Activated T-cell treated with anti-CD3 and anti-CD28 coated beads for 1 hour (primary cell): ENCODE measurements around the gene PSMA8.
"Not testable (repeated sequence)": the region's sequence is repeated elsewhere in the genome, so short reads cannot be mapped to it uniquely, and the experiment has no call there.

Source experiments
- DNase-seq: peaks from one replicate; pipeline ENCODE4 v3.0.0-alpha.2; 2020; ENCODE audit warnings: low read depth

The PSMA8 gene

GRCh38 chr18:26176134-26176533 lies 42.5 kb downstream of the PSMA8 start:
- DNase-seq = no peak

DNA sequence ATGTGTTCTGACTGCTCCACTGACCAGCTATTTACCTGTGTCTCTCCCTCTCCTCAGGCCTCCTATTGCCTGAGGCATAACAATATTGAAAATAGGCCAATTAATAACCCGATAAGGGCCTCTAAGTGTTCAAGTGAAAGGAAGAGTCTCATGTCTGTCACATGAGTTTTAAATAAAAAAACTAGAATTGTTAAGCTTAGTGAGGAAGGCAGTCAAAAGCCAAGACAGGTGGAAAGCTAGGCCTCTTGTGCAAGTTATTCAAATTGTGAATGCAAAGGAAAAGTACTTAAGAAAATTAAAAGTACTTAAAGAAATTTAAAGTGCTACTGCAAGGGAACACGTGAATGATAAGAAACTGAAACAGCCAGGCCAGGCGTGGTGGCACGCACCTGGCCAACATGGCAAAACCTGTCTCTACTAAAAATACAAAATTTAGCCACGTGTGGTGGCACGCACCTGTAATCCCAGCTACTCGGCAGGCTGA lies 47.7 kb downstream of the PSMA8 start:
- DNase-seq = no peak

DNA sequence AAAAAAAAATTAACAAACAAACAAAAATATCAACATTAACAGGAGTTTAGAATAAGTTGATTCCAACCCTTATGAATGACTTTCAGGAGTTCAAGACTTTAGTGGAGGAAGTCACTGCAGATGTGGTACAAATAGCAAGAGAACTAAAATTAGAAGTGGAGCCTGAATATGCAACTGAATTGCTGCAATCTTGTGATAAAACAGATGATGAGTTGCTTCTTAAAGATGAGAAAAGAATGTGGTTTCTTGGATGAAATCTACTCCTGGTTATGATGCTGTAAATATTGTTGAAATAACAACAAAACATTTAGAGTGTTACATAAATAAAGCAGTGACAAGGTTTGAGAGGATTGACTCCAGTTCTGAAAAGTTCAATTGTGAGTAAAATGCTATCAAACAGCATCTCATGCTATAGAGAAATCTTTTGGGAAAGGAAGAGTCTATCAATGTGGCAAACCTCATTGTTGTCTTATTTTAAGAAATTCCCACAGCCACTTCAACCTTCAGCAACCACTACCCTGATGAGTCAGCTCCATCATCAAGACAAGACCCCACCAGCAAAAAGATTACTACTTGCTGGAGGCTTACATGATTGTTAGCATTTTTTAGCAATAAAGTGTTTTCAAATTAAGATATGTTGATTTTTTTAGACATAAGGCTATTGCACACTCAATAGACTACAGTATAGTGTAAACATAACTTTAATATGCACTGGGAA lies 49.9 kb downstream of the PSMA8 start:
- DNase-seq = no peak

GRCh38 chr18:26185267-26185666 lies 51.6 kb downstream of the PSMA8 start:
- no peak for DNase-seq

DNA sequence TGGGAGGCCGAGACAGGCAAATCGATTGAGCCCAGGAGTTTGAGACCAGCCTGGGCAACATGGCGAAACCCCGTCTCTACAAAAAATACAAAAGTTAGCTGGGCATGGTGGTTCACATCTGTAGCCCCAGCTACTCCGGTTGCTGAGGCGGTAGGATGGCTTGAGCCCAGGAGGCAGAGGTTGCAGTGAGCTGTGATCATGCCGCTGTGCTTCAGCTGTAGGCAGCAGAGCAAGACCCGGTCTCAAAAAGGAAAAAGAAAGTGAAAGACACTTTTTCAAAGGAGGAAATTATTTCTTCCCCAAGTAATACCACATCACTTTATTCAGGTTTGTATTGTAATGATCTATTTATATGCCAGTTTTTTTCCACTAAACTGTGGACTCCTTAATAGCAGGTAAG lies 56.8 kb downstream of the PSMA8 start:
- DNase-seq = peak; percentile 5

- no peak for DNase-seq
Observed at GRCh38 chr18:26192233-26192632, 58.6 kb downstream of the PSMA8 start.

GRCh38 chr18:26196605-26197004 lies 62.9 kb downstream of the PSMA8 start:
- DNase-seq = no peak

DNA sequence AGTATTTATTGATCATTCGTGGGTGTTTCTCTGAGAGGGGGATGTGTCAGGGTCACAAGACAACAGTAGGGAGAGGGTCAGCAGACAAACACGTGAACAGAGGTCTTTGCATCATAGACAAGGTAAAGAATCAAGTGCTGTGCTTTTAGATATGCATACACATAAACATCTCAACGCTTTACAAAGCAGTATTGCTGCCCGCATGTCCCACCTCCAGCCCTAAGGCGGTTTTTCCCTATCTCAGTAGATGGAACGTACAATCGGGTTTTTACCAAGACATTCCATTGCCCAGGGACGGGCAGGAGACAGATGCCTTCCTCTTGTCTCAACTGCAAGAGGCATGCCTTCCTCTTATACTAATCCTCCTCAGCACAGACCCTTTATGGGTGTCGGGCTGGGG lies 68.3 kb downstream of the PSMA8 start:
- not testable (repeated sequence) for DNase-seq

DNA sequence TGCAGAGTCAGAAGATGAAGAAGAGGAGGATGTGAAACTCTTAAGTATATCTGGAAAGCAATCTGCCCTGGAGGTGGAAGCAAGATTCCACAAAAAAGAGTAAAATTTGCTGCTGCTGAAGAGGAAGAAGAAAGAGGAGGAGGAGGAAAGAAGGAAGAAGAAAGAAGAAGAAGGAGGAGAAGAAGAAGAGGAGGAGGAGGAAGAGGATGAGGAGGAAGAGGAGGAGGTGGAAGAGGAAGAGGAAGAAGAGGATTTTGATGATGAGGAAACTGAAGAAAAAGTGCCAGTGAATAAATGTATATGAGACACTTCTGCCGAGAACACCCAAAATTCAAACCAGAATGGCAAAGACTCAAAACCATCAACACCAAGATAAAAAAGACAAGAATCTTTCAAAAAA lies 71.6 kb downstream of the PSMA8 start:
- DNase-seq = no peak

- DNase-seq = no peak
Observed at GRCh38 chr18:26206488-26206887, 72.8 kb downstream of the PSMA8 start.

DNA sequence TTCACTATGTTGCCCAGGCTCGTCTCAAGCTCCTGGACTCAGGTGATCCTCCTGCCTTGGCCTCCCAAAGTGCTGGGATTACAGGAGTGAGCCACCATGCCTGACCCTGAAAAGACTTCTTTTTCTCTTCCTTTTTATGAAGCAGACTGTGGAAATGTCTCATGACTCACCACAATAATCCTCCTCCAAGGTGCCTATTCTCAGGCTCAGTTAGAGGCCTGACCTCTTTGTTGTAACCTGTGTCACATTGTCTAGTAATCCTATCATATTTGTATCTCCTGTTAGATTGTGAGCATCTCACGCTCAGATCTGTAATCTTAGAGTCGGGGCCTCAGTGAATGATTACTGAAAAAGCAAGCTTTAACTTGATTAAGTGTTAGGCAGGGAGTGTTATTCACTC lies 74.3 kb downstream of the PSMA8 start:
- DNase-seq = no peak

- no peak for DNase-seq
Observed at GRCh38 chr18:26208977-26209376, 75.3 kb downstream of the PSMA8 start.

- DNase-seq = no peak
Observed at GRCh38 chr18:26210147-26210546, 76.5 kb downstream of the PSMA8 start.

- peak; percentile 21 for DNase-seq
Observed at GRCh38 chr18:26215247-26215970, 81.7 kb downstream of the PSMA8 start.

GRCh38 chr18:26225022-26225693 lies 91.5 kb downstream of the PSMA8 start:
- DNase-seq = no peak

GRCh38 chr18:26225915-26226228 lies 92.2 kb downstream of the PSMA8 start:
- DNase-seq = no peak

- peak; percentile 92 for DNase-seq
Observed at GRCh38 chr18:26226229-26227050, 92.8 kb downstream of the PSMA8 start, which contains the start of gene TAF4B. Gene TAF4B (plus strand): TSS chr18:26226445. CDS start chr18:26226934, 489 bp downstream.

- DNase-seq = no peak
Observed at GRCh38 chr18:26227051-26227670, 93.5 kb downstream of the PSMA8 start.

- DNase-seq = no peak
Observed at GRCh38 chr18:26228562-26229260, 95.0 kb downstream of the PSMA8 start.

DNA sequence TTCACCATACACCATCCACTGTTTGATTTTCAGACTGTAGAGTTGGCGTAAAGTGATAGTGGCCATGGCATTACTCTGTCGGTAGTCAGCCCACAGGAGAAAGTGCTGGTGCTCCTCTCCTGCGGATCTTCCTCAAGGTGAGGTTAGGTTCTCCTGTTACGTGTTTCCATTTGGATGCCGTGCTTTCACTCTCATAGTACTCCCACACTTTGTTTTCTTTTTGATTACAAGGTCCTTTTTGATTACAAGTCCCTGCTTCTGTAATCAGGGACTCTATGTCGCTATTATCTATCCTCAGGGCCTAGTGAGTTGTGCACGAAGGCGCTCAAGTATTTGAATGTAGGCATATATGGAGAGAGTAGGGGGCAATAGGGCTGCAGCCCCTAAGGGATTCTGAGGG lies 96.8 kb downstream of the PSMA8 start:
- no peak for DNase-seq

DNA sequence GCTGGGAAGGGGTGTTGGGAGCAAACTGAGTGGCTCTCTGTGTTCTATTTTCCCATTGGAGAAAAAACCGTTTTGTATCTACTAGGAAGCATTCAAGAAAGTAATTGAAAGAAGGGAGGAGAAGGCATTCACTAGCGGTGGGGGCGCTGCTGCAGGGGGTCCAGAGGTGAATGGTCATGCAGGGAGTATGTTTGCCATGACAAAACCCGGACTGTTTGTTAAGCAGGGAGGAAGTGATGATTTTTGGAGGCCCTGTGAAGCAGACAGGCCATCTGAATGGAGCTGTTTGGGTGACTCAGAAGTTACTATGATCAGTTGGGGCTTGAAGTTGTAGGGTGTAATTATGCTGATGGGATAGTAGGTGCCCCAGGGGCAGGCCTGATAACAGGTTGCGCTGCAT lies 99.5 kb downstream of the PSMA8 start:
- no peak for DNase-seq
